SK-N-MC (cell line): ENCODE measurements around the gene APBA1.
A peak's percentile ranks its signal among the peaks of the same experiment; 100 is the strongest.

Experiments
- DNase-seq: peaks from one replicate; pipeline ENCODE4 v3.0.0-alpha.2; 2011; ENCODE audit warnings: low read depth, low spot score
- H3K27ac ChIP-seq: fragments of 200-600 bp; sonication (generic); 2 replicates; pipeline ENCODE4 v1.5.1; 2016; ENCODE audit warnings: mixed run types
- H3K36me3 ChIP-seq: fragments of 200-600 bp; sonication (generic); 2 replicates; pipeline ENCODE4 v1.6.1; 2017; ENCODE audit warnings: antibody characterized with exemption, low read length, mixed read lengths; ENCODE audit not compliant: insufficient read depth
- H3K4me3 ChIP-seq: fragments of 200-600 bp; sonication (generic); 2 replicates; pipeline ENCODE4 v1.5.1; 2016
- H3K9ac ChIP-seq: fragments of 200-600 bp; sonication (generic); 2 replicates; pipeline ENCODE4 v1.8.0; 2017; ENCODE audit warnings: mixed run types, mixed read lengths; ENCODE audit not compliant: insufficient read length
- H3K9me3 ChIP-seq: fragments of 200-600 bp; sonication (generic); 2 replicates; pipeline ENCODE4 v1.6.1; 2017; ENCODE audit warnings: low read depth, mild to moderate bottlenecking, antibody characterized with exemption, low read length, moderate library complexity, mixed read lengths
- EZH2 ChIP-seq: fragments of 200-600 bp; sonication (generic); IDR thresholded peaks from one replicate; pipeline ENCODE4 v1.6.1; 2017; ENCODE audit warnings: antibody characterized with exemption
- FOXP2 ChIP-seq: optimal IDR thresholded peaks from 2 replicates; pipeline ENCODE3; 2011; ENCODE audit warnings: mild to moderate bottlenecking, moderate library complexity; ENCODE audit not compliant: insufficient read depth; ENCODE audit errors: extremely low read length, control extremely low read depth
- POLR2AphosphoS5 ChIP-seq: IDR thresholded peaks from 2 replicates; pipeline ENCODE4 v1.6.1; 2012; ENCODE audit warnings: mild to moderate bottlenecking, low read depth, low read length, borderline replicate concordance

The APBA1 gene

GRCh38 chr9:69671879-69672595 lies at the start of gene APBA1:
Gene APBA1, minus strand, starts transcription at chr9:69672371.
- Histone ChIP-seq H3K9ac (no peak within 1 kb of the TSS), H3K4me3 (peak within 1 kb of the TSS; percentile 77), H3K9me3 (no peaks in the 10 kb centered on the region), H3K27ac (no peak within 1 kb of the TSS), H3K36me3 (no peaks in the 10 kb centered on the region)
- no peak for DNase-seq
- no peak for TF ChIP-seq EZH2
- TF ChIP-seq POLR2AphosphoS5 = no peak
- no peak for TF ChIP-seq FOXP2

GRCh38 chr9:69719983-69720382 lies 47.8 kb upstream of the APBA1 start:
- no peak for TF ChIP-seq EZH2
- TF ChIP-seq FOXP2 = no peak
- TF ChIP-seq POLR2AphosphoS5 = no peak
- Histone ChIP-seq H3K9me3 (no peaks in the 10 kb centered on the region), H3K9ac (no peak overlapping the region), H3K27ac (no peak overlapping the region), H3K36me3 (peaks cover 34% of the 10 kb centered on the region), H3K4me3 (no peak overlapping the region)
- no peak for DNase-seq

GRCh38 chr9:69719367-69719766 lies 47.2 kb upstream of the APBA1 start:
- TF ChIP-seq FOXP2 = no peak
- no peak for TF ChIP-seq POLR2AphosphoS5
- TF ChIP-seq EZH2 = no peak
- peaks cover 29% of the 10 kb centered on the region for H3K36me3 ChIP-seq
- H3K4me3 ChIP-seq = no peak overlapping the region
- no peak overlapping the region for H3K9ac ChIP-seq
- no peak overlapping the region for H3K27ac ChIP-seq
- DNase-seq = no peak
- H3K9me3 ChIP-seq = no peaks in the 10 kb centered on the region

GRCh38 chr9:69718218-69718617 lies 46.0 kb upstream of the APBA1 start:
- TF ChIP-seq POLR2AphosphoS5 = no peak
- no peak for TF ChIP-seq EZH2
- TF ChIP-seq FOXP2 = no peak
- H3K27ac ChIP-seq = no peak overlapping the region
- H3K9me3 ChIP-seq = no peaks in the 10 kb centered on the region
- peaks cover 21% of the 10 kb centered on the region for H3K36me3 ChIP-seq
- H3K4me3 ChIP-seq = no peak overlapping the region
- no peak for DNase-seq
- H3K9ac ChIP-seq = no peak overlapping the region

GRCh38 chr9:69715825-69716224 lies 43.7 kb upstream of the APBA1 start:
- no peak overlapping the region for H3K27ac ChIP-seq
- DNase-seq = no peak
- H3K36me3 ChIP-seq = peaks cover 7% of the 10 kb centered on the region; the same call in 1 of the 2 replicates
- H3K4me3 ChIP-seq = no peak overlapping the region
- H3K9me3 ChIP-seq = no peaks in the 10 kb centered on the region
- TF ChIP-seq POLR2AphosphoS5 (no peak), EZH2 (no peak), FOXP2 (no peak)
- no peak overlapping the region for H3K9ac ChIP-seq

GRCh38 chr9:69715096-69715495 lies 42.9 kb upstream of the APBA1 start:
- Histone ChIP-seq H3K27ac (no peak overlapping the region), H3K9ac (no peak overlapping the region), H3K4me3 (no peak overlapping the region), H3K36me3 (peaks cover 7% of the 10 kb centered on the region; the same call in 1 of the 2 replicates), H3K9me3 (no peaks in the 10 kb centered on the region)
- TF ChIP-seq POLR2AphosphoS5 = no peak
- DNase-seq = no peak

- Histone ChIP-seq H3K4me3 (no peak overlapping the region), H3K9ac (no peak overlapping the region), H3K9me3 (no peaks in the 10 kb centered on the region), H3K36me3 (no peaks in the 10 kb centered on the region), H3K27ac (no peak overlapping the region)
- TF ChIP-seq EZH2 (no peak), POLR2AphosphoS5 (no peak), FOXP2 (no peak)
- no peak for DNase-seq
Observed at GRCh38 chr9:69697475-69697874, 25.3 kb upstream of the APBA1 start.

- Histone ChIP-seq H3K36me3 (no peaks in the 10 kb centered on the region), H3K27ac (no peak overlapping the region), H3K9ac (no peak overlapping the region), H3K4me3 (no peak overlapping the region), H3K9me3 (no peaks in the 10 kb centered on the region)
- DNase-seq = no peak
- TF ChIP-seq FOXP2 (no peak), EZH2 (no peak), POLR2AphosphoS5 (no peak)
Observed at GRCh38 chr9:69696802-69697201, 24.6 kb upstream of the APBA1 start.
